A549 (cell line): ENCODE data around the gene TMPRSS6.

Source experiments
- CEBPB ChIP-seq, 2 experiments: fragments of >200 bp in 1 of 2; sonication (Bioruptor Twin) in 1 of 2; formaldehyde crosslinking in 1 of 2; IDR thresholded peaks; 2 replicates each; pipeline ENCODE4 v1.6.1; 2012 to 2016
- CTCF ChIP-seq: fragments of >200 bp; sonication (Bioruptor Twin); formaldehyde crosslinking; IDR thresholded peaks from 3 replicates; pipeline ENCODE4 v1.5.1; 2016
- NFE2L2 ChIP-seq: fragments of 150-350 bp; conservative IDR thresholded peaks from 2 replicates; pipeline ENCODE4 v1.6.1; 2014; ENCODE audit warnings: low read length
- POLR2A ChIP-seq: IDR thresholded peaks from 2 replicates; pipeline ENCODE4 v1.6.1; 2012; ENCODE audit warnings: mild to moderate bottlenecking, low read length

- TF ChIP-seq POLR2A (no peak), CTCF (no peak), CEBPB (IDR thresholded peaks at IDR 0.05) (no peak), NFE2L2 (no peak)
These were observed 83.9 kb downstream of the TMPRSS6 start for GRCh38 chr22:37025500-37026070.
